Breast epithelium (tissue), 4 donors: ENCODE results near the gene SIRT7. TPM values are rescaled to one million over a fixed set of nuclear protein-coding genes. Genes with fewer than 3 reads are reported as not detected.

ENCODE experiments used
- DNase-seq, 2 donors: peaks; one replicate each; pipeline ENCODE4 v3.0.0-alpha.2; 2019; ENCODE audit warnings: low spot score in 2 of 2
- H3K27ac ChIP-seq, 2 donors: fragments of 200-600 bp; sonication (generic) in 1 of 2; one replicate each; pipeline ENCODE4 v1.5.1; 2016 to 2019; ENCODE audit warnings: mild to moderate bottlenecking in 1 of 2
- H3K27me3 ChIP-seq, 2 donors: fragments of 200-600 bp; sonication (generic) in 1 of 2; one replicate each; pipeline versions ENCODE4 v1.5.1 to v1.6.0; 2017 to 2019; ENCODE audit warnings: control low read depth in 1 of 2, mild to moderate bottlenecking in 1 of 2
- H3K36me3 ChIP-seq: fragments of 200-600 bp; one replicate; pipeline ENCODE4 v1.5.1; 2019
- H3K4me1 ChIP-seq, 2 donors: fragments of 200-600 bp; sonication (generic); one replicate each; pipeline ENCODE4 v1.5.1; 2016 to 2019; ENCODE audit warnings: control low read depth in 1 of 2
- H3K4me3 ChIP-seq, 3 donors: fragments of 200-600 bp; sonication (generic); 1 replicate in 2 of 3; 2 replicates in 1 of 3; pipeline ENCODE4 v1.5.1; 2016 to 2019; ENCODE audit warnings: mild to moderate bottlenecking in 3 of 3, moderate library complexity in 2 of 3
- H3K9me3 ChIP-seq, 2 donors: fragments of 200-600 bp; sonication (generic) in 1 of 2; one replicate each; pipeline ENCODE4 v1.5.1; 2016 to 2019; ENCODE audit warnings: control low read depth in 1 of 2
- CTCF ChIP-seq, 3 donors: fragments of 450-650 bp; IDR thresholded peaks; one replicate each; pipeline ENCODE4 v1.5.1; 2016 to 2017; ENCODE audit warnings: antibody characterized with exemption in 3 of 3, mild to moderate bottlenecking in 3 of 3, moderate library complexity in 3 of 3
- POLR2A ChIP-seq: fragments of 450-650 bp; IDR thresholded peaks from one replicate; pipeline ENCODE4 v1.6.1; 2016; ENCODE audit warnings: antibody characterized with exemption, mild to moderate bottlenecking, moderate library complexity
- POLR2AphosphoS5 ChIP-seq, 3 donors: sonication (generic); formaldehyde crosslinking; IDR thresholded peaks; one replicate each; pipeline ENCODE4 v1.6.1; 2017; ENCODE audit warnings: antibody characterized with exemption in 3 of 3
- intact Hi-C: fragments of 100-400 bp; cut with DNase I; formaldehyde crosslinking; loops from one replicate; pipeline ENCODE4 v1.15.1; 2023; ENCODE audit warnings: low total_unique reads
- total RNA-seq, 3 donors: library from RNA; depleted of rRNA; stranded (reverse); fragments of >200 nt; gene quantifications; one replicate each; pipeline ENCODE4 v1.1.0, GENCODE V29; 2016

The SIRT7 gene
- total RNA-seq, 3 donors from 2014 or later, result 20.6 to 27.2 (median 25.8) TPM

GRCh38 chr17:81959362-81960129 lies 41.6 kb upstream of the SIRT7 start:
- no peak overlapping the region for H3K27ac ChIP-seq
- intact Hi-C loops, result no loop called here

DNA sequence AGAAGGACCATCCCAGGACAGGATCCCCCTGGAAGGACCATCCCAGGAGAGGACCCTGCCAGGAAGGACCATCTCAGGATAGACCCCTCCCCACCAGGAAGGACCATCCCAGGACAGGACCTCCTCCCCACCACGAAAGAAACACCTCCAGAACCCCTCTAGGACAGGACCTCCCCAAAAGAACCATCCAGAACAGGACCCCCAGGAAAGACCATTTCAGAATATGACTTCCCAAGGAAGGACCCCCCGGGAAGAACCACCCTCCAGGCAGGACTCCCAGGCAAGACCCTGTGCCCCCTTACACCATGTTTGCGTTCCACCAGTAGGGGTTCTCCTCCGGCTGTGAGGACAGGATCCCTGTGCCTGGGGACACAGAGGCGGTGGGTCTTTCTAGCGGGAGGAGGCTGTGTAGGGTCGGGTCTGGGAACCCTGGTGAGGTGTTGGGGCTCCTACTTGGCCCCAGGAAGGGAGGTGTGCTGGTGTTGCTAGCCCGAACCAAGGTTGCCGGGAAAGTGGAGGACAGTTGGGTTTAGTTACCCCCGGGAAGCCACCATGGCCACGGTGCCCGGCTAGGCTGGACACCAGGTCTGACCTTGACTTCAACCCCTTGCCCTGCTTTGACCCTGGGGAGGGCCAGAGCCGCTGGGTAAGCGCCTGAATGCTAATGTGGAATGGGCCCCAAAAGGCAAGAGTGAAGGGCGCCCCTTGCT lies 40.8 kb upstream of the SIRT7 start:
- peaks cover 22 to 64% of the 10 kb centered on the region in 2 donors for H3K27me3 ChIP-seq
- peak overlapping the region in 1 of 3 donors; percentile 68 for H3K4me3 ChIP-seq
- no peak for TF ChIP-seq POLR2AphosphoS5 (IDR thresholded peaks at IDR 0.05)
- TF ChIP-seq POLR2A, result no peak
- no peak for TF ChIP-seq CTCF (IDR thresholded peaks at IDR 0.05)
- H3K27ac ChIP-seq, result no peak overlapping the region
- no peak for DNase-seq
- H3K36me3 ChIP-seq, result no peaks in the 10 kb centered on the region
- peaks cover 0 to 12% of the 10 kb centered on the region in 2 donors for H3K4me1 ChIP-seq
- H3K9me3 ChIP-seq, result no peaks in the 10 kb centered on the region
- intact Hi-C loops, result no loop called here

More at GRCh38 chr17:81959362-81960129, 41.6 kb upstream of the SIRT7 start:
- Histone ChIP-seq H3K4me1 (peaks cover 0 to 12% of the 10 kb centered on the region in 2 donors), H3K9me3 (no peaks in the 10 kb centered on the region), H3K27me3 (peaks cover 22 to 64% of the 10 kb centered on the region in 2 donors), H3K4me3 (peak overlapping the region; percentile 25 to 68 (median 40)), H3K36me3 (no peaks in the 10 kb centered on the region)
- DNase-seq, result peak; percentile 39 to 74
- peak in 1 of 3 donors; percentile 98 for TF ChIP-seq CTCF (IDR thresholded peaks at IDR 0.05)
- TF ChIP-seq POLR2AphosphoS5 (IDR thresholded peaks at IDR 0.05), result no peak

DNA sequence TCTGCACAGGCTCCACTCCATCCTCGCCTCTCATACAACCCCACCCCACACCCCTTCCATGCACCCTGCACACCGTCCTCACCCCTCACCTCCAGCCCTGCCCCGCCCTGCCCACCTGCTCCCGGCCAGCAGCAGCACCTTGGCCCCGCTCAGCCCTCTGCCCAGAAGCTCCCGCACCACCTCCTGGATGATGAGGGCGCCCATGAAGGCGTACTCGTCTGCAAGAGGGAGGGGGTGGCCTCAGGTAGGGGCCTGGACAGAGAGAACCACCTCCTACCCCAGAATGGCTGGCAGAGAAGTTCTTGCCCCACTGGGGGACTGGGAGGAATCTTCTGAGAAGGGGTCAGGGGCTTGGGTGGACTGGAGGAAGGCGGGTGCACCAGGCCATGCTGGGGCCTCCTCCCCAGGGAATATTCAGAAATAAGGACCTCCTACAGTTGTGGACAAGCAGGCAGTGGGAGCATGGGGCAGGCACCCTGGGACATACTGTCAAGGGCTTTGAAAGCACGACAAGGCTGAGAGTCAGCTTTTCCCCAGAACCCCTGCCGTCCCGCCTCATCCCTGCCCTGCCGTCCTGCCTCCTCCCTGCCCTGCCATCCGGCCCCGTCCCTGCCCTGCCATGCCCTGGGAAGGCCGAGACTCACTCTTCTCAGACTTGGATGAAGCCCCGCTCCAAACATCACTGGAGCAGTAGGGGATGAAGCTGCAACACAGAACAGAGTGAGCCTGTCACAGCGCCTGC lies 39.9 kb upstream of the SIRT7 start:
- Histone ChIP-seq H3K4me1 (peaks cover 0 to 12% of the 10 kb centered on the region in 2 donors), H3K27ac (no peak overlapping the region), H3K36me3 (no peaks in the 10 kb centered on the region), H3K27me3 (peaks cover 22 to 55% of the 10 kb centered on the region in 2 donors), H3K4me3 (no peak overlapping the region), H3K9me3 (no peaks in the 10 kb centered on the region)
- intact Hi-C loops, result no loop called here
- no peak for DNase-seq
- TF ChIP-seq POLR2A, result no peak
- TF ChIP-seq POLR2AphosphoS5 (IDR thresholded peaks at IDR 0.05), result no peak
- TF ChIP-seq CTCF (IDR thresholded peaks at IDR 0.05), result no peak

DNA sequence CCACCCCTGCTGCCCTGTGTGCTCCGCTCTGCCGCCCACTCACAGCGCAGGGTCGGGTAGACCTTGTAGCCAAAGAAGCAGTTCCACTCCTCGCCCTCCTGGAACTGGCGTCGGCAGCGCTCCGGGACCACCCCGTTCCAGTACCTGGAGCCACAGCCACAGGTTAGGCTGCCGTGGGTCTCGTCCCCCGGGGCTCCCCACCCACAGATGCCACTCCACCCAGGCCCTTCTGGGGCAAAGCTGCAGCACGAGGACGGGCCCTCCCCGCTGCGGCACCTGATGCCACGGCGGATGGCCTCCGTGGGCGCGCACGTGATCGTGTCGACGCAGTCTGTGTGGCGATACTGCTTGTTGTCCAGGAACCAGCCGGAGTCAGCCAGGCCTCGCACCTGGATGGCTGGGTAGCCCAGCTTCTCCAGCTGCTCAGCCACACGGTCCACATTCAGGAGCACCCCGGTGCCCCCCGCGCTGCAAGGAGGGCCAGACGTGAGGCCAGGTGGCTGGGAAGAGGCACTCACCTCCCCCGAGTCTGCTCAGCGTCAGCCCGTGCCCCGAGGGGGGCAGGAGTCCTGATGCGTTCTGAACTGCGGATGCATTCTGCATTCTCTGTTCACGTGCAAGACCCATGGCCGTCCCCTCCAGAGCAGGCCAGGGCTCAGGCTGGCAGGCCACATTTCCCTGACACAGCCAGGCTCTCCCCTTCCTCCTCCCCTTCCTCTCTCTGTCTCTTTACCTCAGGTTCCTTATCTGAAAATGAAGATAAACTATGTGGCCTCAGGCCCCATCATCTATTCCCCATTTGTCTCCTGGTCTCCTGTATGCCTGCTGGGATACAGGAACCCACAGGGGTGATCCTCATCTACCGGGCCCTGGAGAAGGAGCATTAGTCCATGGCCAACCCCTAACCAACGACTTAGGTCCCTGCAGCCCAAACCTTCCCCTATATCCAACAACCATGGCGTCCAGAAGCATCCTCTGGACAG lies 38.9 kb upstream of the SIRT7 start:
- DNase-seq, result no peak
- Histone ChIP-seq H3K9me3 (no peaks in the 10 kb centered on the region), H3K27ac (no peak overlapping the region), H3K36me3 (no peaks in the 10 kb centered on the region), H3K27me3 (peaks cover 20 to 46% of the 10 kb centered on the region in 2 donors), H3K4me1 (peaks cover 0 to 12% of the 10 kb centered on the region in 2 donors), H3K4me3 (no peak overlapping the region)
- intact Hi-C loops, result no loop called here
- TF ChIP-seq CTCF (IDR thresholded peaks at IDR 0.05), result no peak
- no peak for TF ChIP-seq POLR2AphosphoS5 (IDR thresholded peaks at IDR 0.05)
- TF ChIP-seq POLR2A, result no peak
